Suppressor macrophage (primary cell): ENCODE measurements around the gene APP.

Experiments used
- DNase-seq, 4 experiments: peaks; one replicate each; pipeline ENCODE4 v3.0.0-alpha.2; 2020 to 2022
- total RNA-seq, 17 experiments: gene quantifications; one replicate each; lab custom pipeline; 2026; ENCODE audit warnings: mixed read lengths in 6 of 17, inconsistent platforms in 3 of 17; lab: John Stamatoyannopoulos, UW

Gene APP
- total RNA-seq, result 227 to 392 (median 282) reads per million in 17 experiments

DNA sequence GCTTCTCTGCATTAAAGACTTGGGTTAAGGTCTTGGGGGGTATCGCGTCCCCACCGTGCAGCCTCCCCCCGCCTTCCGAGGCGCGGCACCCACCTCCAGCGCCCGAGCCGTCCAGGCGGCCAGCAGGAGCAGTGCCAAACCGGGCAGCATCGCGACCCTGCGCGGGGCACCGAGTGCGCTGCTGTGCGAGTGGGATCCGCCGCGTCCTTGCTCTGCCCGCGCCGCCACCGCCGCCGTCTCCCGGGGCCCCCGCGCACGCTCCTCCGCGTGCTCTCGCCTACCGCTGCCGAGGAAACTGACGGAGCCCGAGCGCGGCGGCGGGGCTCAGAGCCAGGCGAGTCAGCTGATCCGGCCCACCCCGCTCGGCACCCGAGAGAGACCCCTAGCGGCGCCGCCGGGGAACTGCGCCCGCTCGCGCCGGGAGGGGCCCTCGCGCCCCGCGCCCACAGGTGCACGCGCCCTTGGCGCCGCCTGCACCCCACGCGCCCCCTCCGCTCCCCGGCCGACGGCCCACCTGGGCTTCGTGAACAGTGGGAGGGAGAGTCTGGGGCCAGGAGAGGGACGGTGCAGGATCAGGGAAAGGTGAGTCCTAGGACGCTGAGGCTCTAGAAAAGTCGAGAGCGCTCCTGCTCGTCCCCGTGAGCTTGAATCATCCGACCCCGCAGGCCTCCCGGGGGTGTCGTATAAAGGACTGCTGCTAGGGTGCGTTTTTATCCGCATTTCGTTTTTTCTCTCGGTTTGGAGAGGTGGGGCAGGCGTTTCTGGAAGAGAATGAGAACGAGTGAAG is at the start of gene APP:
APP (minus strand) TSS at position 300 of the 787 bp plus-strand sequence; CDS start at position 150, 150 bp downstream.
- DNase-seq, result peak; percentile 88 to 94 (median 92)

DNA sequence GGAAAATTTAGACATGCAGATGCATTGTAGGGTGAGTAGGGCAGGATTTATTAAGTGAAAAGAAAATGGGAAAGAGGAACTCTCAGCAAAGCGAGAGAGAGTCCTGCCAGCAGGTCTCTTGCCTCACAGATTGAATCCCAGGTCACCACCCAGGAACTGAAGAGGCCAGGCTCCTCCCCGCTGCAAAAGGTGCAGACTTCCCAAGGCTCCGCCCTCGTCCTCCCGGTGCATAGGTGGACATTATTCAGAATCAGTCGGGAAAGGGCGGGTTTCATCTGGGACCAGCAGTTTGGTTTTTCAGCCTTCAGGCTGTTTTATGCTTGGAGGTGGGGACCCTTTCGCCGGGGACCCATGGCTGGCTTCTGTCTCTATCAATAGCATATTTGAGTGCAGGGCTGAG is 41.6 kb upstream of the APP start:
- no peak for DNase-seq

DNA sequence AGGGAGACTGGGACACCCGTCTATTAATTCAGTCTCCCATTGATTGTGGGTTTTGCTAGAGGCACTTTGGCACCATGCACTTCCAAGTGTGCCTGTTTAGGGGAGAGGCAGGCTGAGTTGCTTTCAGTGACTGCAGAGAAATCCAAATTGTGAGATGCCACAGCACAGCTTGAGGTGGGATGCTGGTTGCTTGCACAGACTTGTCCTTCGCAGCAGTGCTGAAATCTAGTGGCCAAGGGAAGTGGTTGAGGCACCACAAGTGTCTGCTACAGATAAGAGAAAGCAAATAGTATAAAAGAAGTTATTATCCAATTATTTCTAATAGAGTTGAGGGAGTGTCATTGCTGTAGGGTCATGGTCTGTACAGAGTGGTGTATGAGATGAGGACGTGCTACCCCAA is 40.0 kb upstream of the APP start:
- DNase-seq, result no peak

DNA sequence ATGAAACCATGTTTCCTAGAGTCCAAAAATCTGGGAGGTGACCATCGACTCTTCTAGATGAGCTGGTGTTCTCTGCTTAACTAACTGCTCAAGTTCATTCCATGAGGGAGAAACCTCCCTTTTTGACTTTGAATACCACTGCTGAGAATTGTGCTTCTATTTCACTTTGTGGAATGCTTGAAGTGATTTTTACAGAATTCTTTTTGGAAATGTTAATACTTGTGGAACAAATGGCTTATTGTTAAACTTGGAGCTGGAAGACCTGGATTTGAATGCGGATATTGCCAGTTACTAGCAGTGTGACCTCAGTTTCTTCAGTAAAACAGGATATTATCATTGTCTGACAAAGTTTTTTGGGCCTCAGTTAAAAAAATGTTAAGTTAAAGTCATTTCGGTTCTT is 36.5 kb upstream of the APP start:
- no peak for DNase-seq

DNA sequence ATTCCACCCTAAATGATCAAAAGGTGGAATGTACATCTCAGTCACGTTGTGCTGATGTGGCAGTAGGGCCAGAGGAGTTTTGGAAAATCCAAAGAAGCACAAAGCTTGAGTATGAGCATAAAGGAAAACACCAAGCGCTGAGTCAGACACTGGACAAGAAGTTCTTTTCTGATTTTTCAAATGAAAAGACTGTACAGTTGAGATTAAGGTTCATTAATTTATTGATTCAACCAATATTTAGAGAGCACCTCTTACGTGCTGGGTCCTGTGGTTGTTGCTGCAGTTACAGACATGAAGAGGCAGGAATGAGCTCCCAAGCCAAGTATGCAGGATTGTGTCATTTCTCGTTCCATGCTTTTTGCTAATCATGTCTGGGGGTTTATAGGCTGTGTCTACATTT is 28.9 kb upstream of the APP start:
- DNase-seq, result no peak

DNA sequence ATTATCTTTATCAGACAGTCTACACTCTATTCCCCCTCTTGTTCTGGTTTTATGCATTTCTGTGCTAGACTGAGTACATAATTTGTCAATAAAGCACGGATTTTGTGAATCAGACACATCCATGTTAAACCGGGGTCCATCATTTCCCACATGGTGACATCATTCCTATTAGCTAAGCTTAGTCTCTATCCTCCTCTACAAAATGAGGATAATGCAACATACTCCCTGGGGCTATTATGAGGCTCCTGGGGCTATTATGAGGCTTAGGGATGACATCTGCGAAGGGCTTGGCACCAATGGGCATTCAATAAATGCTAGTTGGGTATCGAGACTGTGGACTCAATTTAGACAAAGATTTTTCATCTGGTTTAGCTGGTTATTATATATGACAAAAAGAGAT is 25.1 kb upstream of the APP start:
- DNase-seq, result no peak

DNA sequence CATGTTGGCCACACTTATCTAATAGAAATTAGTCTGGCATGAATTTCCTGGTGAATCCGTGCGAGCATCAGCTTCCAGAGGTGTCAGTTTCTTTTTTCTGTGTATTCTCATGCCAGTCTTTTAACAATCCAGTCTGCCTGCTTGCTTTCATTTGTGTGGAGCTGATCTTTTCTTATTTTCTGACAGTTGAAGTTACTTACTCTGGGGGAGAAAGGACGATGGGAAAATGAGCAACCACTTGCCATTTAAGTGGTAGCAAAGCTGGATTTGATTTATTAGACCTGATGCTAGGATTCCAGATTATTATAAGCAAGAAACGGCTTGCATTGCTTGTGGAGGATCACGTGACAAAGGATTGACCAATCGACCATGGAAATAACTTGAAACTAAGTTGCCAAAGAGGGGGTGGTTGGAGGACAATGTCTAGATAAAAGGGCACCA is 24.3 kb upstream of the APP start:
- no peak for DNase-seq

DNA sequence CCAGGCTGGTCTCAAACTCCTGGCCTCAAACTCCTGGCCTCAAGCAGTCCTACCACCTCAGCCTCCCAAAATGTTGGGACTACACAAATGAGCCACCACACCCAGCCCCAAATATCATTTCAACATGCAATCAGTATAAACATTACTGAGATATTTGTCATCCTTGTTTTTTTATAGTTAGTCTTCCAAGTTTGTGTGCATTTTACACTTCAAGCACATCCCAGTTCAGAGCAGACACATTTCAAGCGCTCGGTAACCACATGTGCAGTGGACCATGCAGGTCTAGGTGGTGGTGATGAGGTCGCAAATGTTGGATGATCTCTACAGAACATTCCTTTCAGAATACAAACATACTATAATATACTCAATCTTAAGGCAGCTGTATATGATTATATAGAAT is 23.8 kb upstream of the APP start:
- no peak for DNase-seq

DNA sequence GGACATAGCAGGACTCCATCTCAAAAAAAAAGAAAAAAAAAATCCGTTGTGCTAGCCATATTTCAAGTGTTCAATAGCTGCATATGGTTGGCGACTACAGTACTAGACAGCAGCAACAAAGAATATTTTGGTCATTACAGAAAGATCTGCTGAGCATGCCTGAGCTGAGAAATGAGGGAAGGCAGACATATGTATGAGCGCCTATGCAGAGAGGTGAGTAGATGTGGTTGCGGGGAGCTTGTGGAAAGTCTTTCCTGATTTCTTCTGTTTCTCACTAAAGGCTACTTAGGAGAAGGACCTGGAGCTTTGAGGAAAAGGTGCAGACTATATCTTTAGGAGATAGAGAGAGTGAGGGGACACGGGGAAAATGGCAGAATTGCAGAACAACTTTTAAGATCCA is 21.0 kb upstream of the APP start:
- no peak for DNase-seq

DNA sequence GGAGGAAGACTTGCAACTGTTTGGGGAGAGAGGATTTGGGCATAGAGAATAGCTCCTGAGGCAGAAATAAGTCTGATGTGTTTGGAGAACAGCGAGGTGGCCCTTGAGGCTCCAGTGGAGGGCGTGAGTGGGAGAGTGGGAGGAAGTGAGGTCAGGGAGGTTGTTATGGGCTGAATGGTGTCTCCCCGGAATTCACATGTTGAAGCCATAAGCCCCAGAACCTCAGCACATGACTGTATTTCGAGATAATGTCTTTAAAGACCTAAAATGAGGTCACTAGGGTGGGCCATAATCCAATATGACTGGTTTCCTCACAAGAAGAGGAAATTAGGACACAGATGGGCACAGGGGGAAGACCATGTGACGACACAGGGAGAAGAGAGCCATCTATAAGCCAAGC is 17.9 kb upstream of the APP start:
- DNase-seq, result peak; percentile 28 to 64 (median 34)

DNA sequence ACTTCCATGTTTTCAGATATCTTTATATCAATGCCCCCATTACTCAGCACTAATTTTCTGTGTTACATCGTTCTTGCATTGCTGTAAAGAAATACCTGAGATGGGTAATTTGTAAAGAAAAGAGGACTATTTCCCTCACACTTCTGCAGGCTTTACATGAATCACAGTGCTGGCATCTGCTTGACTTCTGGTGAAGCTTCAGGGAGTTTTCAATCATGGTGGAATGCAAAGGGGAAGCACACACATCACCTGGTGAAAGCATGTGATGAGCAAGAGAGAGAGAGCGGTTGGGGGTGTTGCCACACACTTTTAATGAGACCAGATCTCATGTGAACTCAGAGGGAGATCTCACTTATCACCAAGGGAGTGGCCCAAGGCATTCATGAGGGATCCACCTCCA is 14.9 kb upstream of the APP start:
- DNase-seq, result no peak

DNA sequence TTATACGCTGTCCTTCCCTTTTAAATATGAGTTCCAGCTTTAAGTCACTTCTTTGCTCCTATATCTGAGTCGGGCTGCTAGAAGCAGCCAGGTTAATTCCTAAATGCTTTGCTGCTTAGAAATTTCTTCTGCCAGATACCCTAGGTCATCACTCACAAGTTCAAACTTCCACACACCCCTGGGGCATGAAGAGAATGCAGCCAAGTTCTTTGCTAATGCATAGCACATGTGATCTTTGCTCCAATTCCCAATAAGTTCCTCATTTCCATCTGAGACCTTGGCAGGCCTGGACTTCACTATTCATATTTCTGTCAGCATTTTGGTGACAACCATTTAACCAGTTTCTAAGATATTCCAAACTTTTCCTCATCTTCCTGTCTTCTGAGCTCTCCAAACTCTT is 14.5 kb upstream of the APP start:
- peak; percentile 17 to 54 (median 32) for DNase-seq

DNA sequence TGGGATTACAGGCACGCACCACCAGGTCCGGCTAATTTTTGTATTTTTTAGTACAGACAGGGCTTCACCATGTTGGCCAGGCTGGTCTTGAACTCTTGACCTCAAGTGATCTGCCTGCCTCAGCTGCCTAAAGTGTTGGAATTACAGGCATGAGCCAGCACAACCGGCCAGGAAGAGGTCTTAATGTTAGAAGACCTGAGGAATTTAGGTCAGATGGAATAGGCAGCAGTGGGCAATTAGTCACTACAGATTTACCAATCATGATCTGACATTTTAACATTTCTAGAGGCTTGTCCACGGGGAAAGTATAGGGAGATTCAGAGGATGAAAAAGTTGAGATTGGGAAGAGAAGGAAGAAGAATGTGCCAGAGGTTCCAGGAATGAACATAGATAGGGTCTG is 8.9 kb upstream of the APP start:
- no peak for DNase-seq

DNA sequence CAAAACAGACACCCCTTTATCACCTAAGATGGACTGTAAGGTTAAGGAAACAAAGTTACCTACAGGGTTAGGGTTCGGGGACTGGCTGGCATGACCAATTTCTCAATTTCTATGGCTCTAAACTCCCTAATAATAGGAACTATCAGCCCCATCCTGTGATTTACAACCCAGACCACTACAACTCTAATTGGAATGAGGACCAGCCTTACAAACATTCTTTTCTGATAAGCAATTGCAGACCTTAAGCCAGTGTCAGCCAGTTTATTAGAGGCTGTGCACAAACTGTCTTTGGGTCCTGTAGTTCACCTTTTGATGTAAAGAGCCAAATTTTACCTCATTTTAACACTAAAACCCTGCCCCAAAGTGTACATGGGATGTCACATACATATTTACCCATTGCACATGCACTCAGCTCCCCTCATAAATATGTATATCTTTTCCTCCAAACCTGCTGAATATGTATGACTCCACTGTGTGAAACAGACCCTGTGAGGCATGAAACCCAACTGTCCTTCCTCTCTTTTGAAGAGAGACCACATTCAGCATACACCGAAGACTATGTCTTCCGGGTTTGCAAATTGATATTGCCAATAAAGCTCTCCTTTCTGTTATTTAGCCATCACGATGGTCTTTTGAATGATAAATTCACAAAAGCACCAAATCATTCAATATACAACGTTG is 7.3 kb upstream of the APP start:
- DNase-seq, result no peak

DNA sequence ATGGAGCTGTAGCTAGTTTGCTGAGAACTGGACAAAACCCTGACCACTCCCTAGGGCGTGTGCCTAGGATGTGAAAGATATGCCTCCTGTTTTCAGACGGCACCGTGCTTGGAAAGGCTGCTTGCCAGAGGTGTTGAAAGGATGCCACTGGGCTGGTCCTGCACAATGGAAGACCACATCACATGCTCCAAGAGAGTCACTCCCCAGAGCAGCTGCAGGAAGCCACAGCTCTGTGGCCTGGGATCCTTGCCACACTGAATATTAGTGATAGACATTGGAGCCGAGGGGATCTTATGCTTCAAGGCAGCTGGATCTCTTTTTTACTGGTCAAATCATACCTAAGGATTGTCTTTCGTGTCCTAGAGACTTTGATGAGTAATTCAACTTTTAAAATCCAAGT is 6.6 kb upstream of the APP start:
- DNase-seq, result no peak

DNA sequence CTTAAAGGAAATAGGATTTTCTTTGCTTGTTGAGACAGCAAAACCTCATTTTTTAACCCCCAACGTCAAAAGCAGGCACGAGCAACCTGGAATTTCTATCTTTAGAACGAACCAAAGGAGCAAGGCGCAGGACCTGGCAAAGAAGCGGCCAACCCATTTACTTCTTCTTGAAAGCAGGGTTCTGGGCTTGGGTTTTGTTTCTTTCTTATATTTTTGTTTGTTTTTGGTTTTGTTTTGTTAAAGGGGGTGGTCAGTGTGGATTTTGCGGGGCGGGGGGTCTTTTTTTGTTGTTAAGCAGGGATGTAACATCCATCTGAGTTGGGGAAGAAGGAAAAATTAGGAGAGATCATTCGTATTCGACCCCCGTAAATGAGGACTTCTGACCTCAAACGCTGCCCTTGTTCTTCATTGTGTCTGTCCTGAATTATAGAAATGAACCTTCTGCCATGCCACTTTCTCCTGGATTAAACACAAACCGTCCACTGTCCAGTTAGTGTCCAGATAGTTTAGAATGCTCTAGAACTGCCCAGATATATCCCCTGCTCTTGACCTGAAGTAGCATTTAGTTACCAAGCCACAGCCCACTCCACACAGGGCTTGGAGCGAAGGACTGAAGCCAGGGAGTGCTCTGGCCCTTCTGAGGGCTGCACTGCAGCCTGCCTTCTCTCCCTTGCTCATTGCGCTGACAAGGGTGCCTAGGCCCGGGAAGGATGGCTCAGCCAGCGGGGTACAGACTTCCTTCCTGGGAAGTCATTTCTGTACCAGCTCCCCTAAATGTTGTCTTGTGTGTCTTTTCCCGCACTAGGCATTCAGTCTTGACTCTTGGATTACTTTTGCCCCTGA is 909 bp upstream of the APP start:
- DNase-seq, result no peak

DNA sequence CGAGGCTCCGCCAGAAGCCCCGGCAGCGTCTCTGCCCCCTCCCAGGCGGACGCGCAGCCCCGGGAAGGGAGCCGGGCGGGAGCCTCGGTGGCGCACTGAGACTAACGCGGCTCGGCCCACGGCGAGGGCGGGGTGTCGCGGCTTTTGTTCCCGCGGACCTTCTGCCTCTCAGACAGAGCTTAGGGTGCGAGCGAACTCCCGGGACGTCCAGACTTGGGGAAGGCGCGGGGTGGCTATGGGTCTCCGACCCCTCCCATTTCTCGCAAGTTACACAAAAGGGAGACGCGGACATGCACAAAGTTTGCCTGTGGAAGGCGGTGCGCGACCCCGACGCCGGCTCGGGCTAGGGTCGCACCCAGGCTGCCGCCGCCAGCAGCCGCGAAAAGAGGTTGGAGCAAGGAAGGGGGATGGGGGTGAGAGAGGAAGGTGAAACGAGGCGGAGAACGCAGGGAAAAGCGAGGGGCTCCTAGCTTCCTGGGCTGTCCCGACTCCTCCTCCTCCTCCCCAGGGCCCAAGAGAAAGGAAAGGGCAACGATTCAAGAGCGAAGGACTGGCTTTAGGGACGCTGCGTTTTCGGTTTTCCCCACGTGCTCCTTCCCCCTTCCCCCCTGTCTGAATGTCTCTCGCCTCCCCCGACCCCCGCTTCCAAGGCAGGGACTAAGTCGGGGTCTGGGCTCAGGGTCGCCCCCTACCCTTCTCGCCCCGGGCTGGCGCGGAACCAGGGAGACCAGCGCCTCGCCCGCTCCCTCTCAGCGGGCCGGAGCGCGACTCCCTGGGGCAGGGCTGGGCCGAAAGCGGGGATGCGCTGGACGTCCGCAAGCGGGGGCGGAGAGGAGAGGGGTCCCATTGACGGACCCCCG is 729 bp downstream of the APP start:
- DNase-seq, result peak; percentile 53 to 78 (median 65)

DNA sequence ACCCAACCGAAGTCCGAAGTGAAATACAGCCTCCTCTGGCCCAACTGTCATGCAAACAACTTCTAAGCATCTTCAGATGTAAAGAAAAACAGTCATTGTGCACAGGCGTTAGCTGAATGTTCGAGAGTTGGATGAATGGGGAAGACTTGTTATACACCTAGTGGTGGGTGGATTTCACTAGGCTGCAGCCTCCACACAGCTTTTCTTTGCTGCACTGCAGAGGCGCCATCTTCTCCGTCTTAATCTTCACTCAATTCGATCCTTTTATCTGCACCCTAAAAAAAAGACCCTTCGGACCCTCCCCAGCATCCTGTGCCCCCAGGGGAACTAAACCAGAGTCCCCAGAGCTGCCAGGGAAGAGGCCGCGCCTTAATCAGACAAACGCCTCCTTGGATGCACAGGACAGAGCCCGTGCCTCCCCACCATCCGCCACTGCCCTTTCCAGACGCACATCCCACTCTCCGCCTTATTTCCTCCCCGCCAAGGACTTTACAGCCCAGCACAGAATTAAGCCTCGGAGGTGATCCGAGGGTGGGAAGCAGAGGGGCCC is 1.4 kb downstream of the APP start:
- peak; percentile 47 to 67 (median 60) for DNase-seq

DNA sequence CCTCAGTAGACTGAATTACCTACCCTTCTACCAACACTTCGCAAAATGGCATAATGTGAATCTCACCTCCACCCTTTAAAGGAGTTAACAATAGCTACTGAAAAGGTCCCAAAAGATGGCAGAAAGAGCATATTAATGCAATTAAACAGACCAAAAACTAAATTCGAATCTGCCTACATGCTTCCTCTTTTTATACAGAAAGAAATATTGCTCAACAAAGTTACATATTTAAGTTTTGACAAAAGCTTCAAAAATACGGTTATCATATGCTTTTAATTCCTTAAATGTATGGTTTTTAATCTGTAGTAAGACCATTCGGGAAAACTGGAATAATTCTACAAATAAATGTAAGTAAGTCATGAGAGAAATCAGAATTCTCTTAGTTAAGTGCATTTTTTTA is 2.2 kb downstream of the APP start:
- DNase-seq, result peak in 2 of 4 experiments; percentile 47 to 59

DNA sequence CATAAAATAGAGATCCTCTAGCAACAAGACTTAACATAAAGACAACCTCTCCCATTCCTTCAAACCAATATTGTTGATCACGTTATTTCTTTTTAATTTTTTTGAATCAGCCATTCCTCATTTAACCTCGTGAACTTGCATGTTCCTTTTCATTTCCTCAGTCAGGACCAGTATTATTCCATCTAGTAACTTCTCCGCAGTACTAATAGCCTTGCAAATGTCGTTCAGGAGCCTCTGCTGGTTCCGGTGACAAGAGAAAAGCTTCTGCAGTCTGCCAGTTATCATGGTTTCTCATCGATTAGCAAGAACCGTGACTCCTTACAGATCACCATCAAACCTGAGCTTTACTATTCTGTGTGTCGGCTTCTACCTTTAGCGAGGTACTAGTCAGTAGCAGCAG is 3.0 kb downstream of the APP start:
- DNase-seq, result no peak

DNA sequence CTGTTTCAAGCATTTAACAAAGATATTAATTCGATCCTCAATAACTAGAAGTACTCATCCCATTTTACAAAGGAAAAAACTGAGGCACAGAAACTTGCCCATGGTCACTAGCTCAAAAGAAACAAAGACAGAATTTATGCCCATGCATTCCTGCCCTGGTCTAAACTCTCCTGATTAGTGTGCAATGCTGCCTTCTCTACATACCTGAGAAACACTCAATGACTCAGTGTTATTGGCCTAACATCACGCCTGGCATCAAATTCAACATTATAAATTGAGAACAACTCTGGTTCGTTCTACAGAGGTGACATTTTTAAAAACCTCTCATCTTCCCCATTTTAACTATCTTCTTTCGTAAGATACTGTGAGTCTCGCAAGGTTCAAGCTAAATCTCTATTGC is 5.2 kb downstream of the APP start:
- no peak for DNase-seq

DNA sequence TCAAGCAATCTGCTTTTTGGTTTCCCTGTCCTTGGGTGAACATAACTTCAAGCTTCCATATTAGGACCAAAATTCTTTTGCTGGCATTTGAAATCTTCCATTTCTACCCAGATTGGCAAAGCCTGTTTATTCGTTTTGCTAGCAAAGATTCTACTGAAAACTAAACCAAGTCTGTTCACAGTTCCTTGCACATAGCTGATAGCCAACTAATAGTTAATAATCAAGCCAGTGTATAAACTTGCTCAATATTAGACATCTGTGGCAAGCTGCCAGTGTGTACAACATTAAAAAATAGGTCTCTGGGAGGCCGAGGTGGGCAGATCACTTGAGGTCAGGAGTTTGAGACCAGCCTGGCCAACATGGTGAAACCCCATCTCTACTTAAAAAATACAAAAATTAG is 6.3 kb downstream of the APP start:
- DNase-seq, result no peak
